ENCODE results near the gene CHRD. TPM values are rescaled to one million over a fixed set of nuclear protein-coding genes. Genes with fewer than 3 reads are reported as not detected.

The CHRD gene
- total and polyA plus RNA-seq, 2 donors, result 0.24 to 2.5 TPM

DNA sequence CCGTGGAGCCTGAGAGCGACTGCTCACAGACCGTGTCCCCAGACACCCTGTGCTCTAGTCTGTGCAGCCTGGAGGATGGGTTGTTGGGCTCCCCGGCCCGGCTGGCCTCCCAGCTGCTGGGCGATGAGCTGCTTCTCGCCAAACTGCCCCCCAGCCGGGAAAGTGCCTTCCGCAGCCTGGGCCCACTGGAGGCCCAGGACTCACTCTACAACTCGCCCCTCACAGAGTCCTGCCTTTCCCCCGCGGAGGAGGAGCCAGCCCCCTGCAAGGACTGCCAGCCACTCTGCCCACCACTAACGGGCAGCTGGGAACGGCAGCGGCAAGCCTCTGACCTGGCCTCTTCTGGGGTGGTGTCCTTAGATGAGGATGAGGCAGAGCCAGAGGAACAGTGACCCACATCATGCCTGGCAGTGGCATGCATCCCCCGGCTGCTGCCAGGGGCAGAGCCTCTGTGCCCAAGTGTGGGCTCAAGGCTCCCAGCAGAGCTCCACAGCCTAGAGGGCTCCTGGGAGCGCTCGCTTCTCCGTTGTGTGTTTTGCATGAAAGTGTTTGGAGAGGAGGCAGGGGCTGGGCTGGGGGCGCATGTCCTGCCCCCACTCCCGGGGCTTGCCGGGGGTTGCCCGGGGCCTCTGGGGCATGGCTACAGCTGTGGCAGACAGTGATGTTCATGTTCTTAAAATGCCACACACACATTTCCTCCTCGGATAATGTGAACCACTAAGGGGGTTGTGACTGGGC, 35.1 kb upstream of the CHRD start:
- peaks cover 0 to under 1% of the 10 kb centered on the region in 2 donors for H3K27me3 ChIP-seq (ENCODE audit: control insufficient read depth in 2 of 2, insufficient read depth in 1 of 2, low read length in 1 of 2)
- no peaks in the 10 kb centered on the region for H3K4me1 ChIP-seq (ENCODE audit: control insufficient read depth in 2 of 2, insufficient read depth in 2 of 2, low read length in 2 of 2)
- DNase-seq (ENCODE audit: low read depth in 6 of 9, low spot score in 9 of 9), result no peak
- H3K36me3 ChIP-seq (ENCODE audit: control insufficient read depth in 2 of 2, insufficient read depth in 2 of 2, low read length in 1 of 2), result peaks cover 0 to 12% of the 10 kb centered on the region in 2 donors
- H3K27ac ChIP-seq (ENCODE audit: low read depth in 1 of 2, low read length in 1 of 2), result no peak overlapping the region
- 95% methylated on average over 24 of the region's 24 CpGs for WGBS
- H3K4me3 ChIP-seq (ENCODE audit: low read length in 2 of 2), result no peak overlapping the region
- H3K9me3 ChIP-seq (ENCODE audit: control insufficient read depth in 2 of 2, insufficient read depth in 1 of 2, low read length in 1 of 2), result no peaks in the 10 kb centered on the region

DNA sequence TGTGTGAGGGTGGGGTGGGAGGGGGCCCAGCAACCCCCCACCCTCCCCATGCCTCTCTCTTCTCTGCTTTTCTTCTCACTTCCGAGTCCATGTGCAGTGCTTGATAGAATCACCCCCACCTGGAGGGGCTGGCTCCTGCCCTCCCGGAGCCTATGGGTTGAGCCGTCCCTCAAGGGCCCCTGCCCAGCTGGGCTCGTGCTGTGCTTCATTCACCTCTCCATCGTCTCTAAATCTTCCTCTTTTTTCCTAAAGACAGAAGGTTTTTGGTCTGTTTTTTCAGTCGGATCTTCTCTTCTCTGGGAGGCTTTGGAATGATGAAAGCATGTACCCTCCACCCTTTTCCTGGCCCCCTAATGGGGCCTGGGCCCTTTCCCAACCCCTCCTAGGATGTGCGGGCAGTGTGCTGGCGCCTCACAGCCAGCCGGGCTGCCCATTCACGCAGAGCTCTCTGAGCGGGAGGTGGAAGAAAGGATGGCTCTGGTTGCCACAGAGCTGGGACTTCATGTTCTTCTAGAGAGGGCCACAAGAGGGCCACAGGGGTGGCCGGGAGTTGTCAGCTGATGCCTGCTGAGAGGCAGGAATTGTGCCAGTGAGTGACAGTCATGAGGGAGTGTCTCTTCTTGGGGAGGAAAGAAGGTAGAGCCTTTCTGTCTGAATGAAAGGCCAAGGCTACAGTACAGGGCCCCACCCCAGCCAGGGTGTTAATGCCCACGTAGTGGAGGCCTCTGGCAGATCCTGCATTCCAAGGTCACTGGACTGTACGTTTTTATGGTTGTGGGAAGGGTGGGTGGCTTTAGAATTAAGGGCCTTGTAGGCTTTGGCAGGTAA, 34.3 kb upstream of the CHRD start:
- no peaks in the 10 kb centered on the region for H3K9me3 ChIP-seq (ENCODE audit: control insufficient read depth in 2 of 2, insufficient read depth in 1 of 2, low read length in 1 of 2)
- no peak for DNase-seq (ENCODE audit: low read depth in 6 of 9, low spot score in 9 of 9)
- peaks cover 0 to 12% of the 10 kb centered on the region in 2 donors for H3K36me3 ChIP-seq (ENCODE audit: control insufficient read depth in 2 of 2, insufficient read depth in 2 of 2, low read length in 1 of 2)
- 90% methylated on average over 14 of the region's 14 CpGs for WGBS
- H3K4me1 ChIP-seq (ENCODE audit: control insufficient read depth in 2 of 2, insufficient read depth in 2 of 2, low read length in 2 of 2), result no peaks in the 10 kb centered on the region
- H3K4me3 ChIP-seq (ENCODE audit: low read length in 2 of 2), result no peak overlapping the region
- H3K27me3 ChIP-seq (ENCODE audit: control insufficient read depth in 2 of 2, insufficient read depth in 1 of 2, low read length in 1 of 2), result no peaks in the 10 kb centered on the region
- no peak overlapping the region for H3K27ac ChIP-seq (ENCODE audit: low read depth in 1 of 2, low read length in 1 of 2)

DNA sequence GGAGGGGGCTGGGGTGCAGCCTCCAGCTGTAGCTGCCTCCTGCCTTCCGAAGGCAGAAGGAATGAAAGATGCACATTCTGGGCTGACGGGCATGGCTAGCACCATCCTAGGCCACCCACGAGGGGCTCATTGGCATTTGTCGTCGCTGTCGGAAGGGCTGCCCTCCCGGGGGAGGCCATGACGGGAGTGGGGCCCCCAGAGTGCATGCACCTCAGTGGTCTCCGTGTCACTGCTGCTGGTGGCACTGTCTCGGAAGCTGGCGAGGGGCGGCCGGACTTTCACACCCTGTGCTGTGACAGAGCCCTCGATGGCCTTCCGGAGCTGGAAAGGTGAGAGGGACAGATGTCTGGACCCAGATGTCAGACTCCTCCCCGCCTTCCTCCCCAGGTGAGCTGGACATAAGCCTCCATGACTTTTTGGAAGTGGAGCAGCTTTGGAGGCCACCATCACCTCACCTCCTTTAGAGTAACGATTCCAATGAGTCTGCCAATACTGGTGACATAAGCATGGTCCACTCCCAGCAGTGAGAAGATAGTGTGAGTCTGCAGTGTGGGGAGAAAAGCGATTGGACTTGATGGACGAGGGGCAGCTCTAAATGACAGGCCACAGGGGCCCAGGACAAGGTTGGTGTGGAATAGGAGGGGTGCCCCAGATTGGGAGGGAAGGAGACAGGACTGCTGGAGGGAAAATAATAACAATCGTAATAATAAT, 33.2 kb upstream of the CHRD start:
- no peak overlapping the region for H3K4me3 ChIP-seq (ENCODE audit: low read length in 2 of 2)
- H3K36me3 ChIP-seq (ENCODE audit: control insufficient read depth in 2 of 2, insufficient read depth in 2 of 2, low read length in 1 of 2), result peaks cover 0 to 12% of the 10 kb centered on the region in 2 donors
- H3K27me3 ChIP-seq (ENCODE audit: control insufficient read depth in 2 of 2, insufficient read depth in 1 of 2, low read length in 1 of 2), result no peaks in the 10 kb centered on the region
- H3K27ac ChIP-seq (ENCODE audit: low read depth in 1 of 2, low read length in 1 of 2), result no peak overlapping the region
- DNase-seq (ENCODE audit: low read depth in 6 of 9, low spot score in 9 of 9), result no peak
- WGBS, result 97% methylated on average over 20 of the region's 20 CpGs
- H3K9me3 ChIP-seq (ENCODE audit: control insufficient read depth in 2 of 2, insufficient read depth in 1 of 2, low read length in 1 of 2), result no peaks in the 10 kb centered on the region
- no peaks in the 10 kb centered on the region for H3K4me1 ChIP-seq (ENCODE audit: control insufficient read depth in 2 of 2, insufficient read depth in 2 of 2, low read length in 2 of 2)

GRCh38 chr3:184347321-184348056, 32.4 kb upstream of the CHRD start:
- no peak for DNase-seq (ENCODE audit: low read depth in 6 of 9, low spot score in 9 of 9)
- no peak overlapping the region for H3K4me3 ChIP-seq (ENCODE audit: low read length in 2 of 2)
- no peak overlapping the region for H3K27ac ChIP-seq (ENCODE audit: low read depth in 1 of 2, low read length in 1 of 2)
- H3K27me3 ChIP-seq (ENCODE audit: control insufficient read depth in 2 of 2, insufficient read depth in 1 of 2, low read length in 1 of 2), result no peaks in the 10 kb centered on the region
- H3K36me3 ChIP-seq (ENCODE audit: control insufficient read depth in 2 of 2, insufficient read depth in 2 of 2, low read length in 1 of 2), result peaks cover 3 to 11% of the 10 kb centered on the region in 2 donors
- no peaks in the 10 kb centered on the region for H3K9me3 ChIP-seq (ENCODE audit: control insufficient read depth in 2 of 2, insufficient read depth in 1 of 2, low read length in 1 of 2)
- 77% methylated on average over 12 of the region's 12 CpGs for WGBS
- H3K4me1 ChIP-seq (ENCODE audit: control insufficient read depth in 2 of 2, insufficient read depth in 2 of 2, low read length in 2 of 2), result no peaks in the 10 kb centered on the region

GRCh38 chr3:184348057-184348382, 31.8 kb upstream of the CHRD start:
- Histone ChIP-seq H3K36me3 (ENCODE audit: control insufficient read depth in 2 of 2, insufficient read depth in 2 of 2, low read length in 1 of 2) (peaks cover 3 to 6% of the 10 kb centered on the region in 2 donors), H3K9me3 (ENCODE audit: control insufficient read depth in 2 of 2, insufficient read depth in 1 of 2, low read length in 1 of 2) (no peaks in the 10 kb centered on the region), H3K4me1 (ENCODE audit: control insufficient read depth in 2 of 2, insufficient read depth in 2 of 2, low read length in 2 of 2) (no peaks in the 10 kb centered on the region), H3K27ac (ENCODE audit: low read depth in 1 of 2, low read length in 1 of 2) (no peak overlapping the region), H3K27me3 (ENCODE audit: control insufficient read depth in 2 of 2, insufficient read depth in 1 of 2, low read length in 1 of 2) (no peaks in the 10 kb centered on the region), H3K4me3 (ENCODE audit: low read length in 2 of 2) (no peak overlapping the region)
- DNase-seq (ENCODE audit: low read depth in 6 of 9, low spot score in 9 of 9), result no peak
- WGBS, result 97% methylated on average over 4 of the region's 4 CpGs

- no peaks in the 10 kb centered on the region for H3K27me3 ChIP-seq (ENCODE audit: control insufficient read depth in 2 of 2, insufficient read depth in 1 of 2, low read length in 1 of 2)
- H3K9me3 ChIP-seq (ENCODE audit: control insufficient read depth in 2 of 2, insufficient read depth in 1 of 2, low read length in 1 of 2), result no peaks in the 10 kb centered on the region
- peaks cover 3 to 4% of the 10 kb centered on the region in 2 donors for H3K36me3 ChIP-seq (ENCODE audit: control insufficient read depth in 2 of 2, insufficient read depth in 2 of 2, low read length in 1 of 2)
- DNase-seq (ENCODE audit: low read depth in 6 of 9, low spot score in 9 of 9), result no peak
- 98% methylated on average over 10 of the region's 10 CpGs for WGBS
- no peak overlapping the region for H3K4me3 ChIP-seq (ENCODE audit: low read length in 2 of 2)
- no peak overlapping the region for H3K27ac ChIP-seq (ENCODE audit: low read depth in 1 of 2, low read length in 1 of 2)
- H3K4me1 ChIP-seq (ENCODE audit: control insufficient read depth in 2 of 2, insufficient read depth in 2 of 2, low read length in 2 of 2), result no peaks in the 10 kb centered on the region
These were observed 30.0 kb upstream of the CHRD start for GRCh38 chr3:184349563-184350470.

- DNase-seq (ENCODE audit: low read depth in 6 of 9, low spot score in 9 of 9), result no peak
- H3K27ac ChIP-seq (ENCODE audit: low read depth in 1 of 2, low read length in 1 of 2), result no peak overlapping the region
- H3K4me1 ChIP-seq (ENCODE audit: control insufficient read depth in 2 of 2, insufficient read depth in 2 of 2, low read length in 2 of 2), result no peaks in the 10 kb centered on the region
- H3K4me3 ChIP-seq (ENCODE audit: low read length in 2 of 2), result no peak overlapping the region
- peaks cover 3 to 4% of the 10 kb centered on the region in 2 donors for H3K36me3 ChIP-seq (ENCODE audit: control insufficient read depth in 2 of 2, insufficient read depth in 2 of 2, low read length in 1 of 2)
- H3K27me3 ChIP-seq (ENCODE audit: control insufficient read depth in 2 of 2, insufficient read depth in 1 of 2, low read length in 1 of 2), result no peaks in the 10 kb centered on the region
- no peaks in the 10 kb centered on the region for H3K9me3 ChIP-seq (ENCODE audit: control insufficient read depth in 2 of 2, insufficient read depth in 1 of 2, low read length in 1 of 2)
- WGBS, result over 99% methylated on average over 6 of the region's 6 CpGs
These were observed 29.2 kb upstream of the CHRD start for GRCh38 chr3:184350618-184351017.

GRCh38 chr3:184351511-184352148, 28.2 kb upstream of the CHRD start:
- 93% methylated on average over 9 of the region's 9 CpGs for WGBS
- H3K27ac ChIP-seq (ENCODE audit: low read depth in 1 of 2, low read length in 1 of 2), result no peak overlapping the region
- no peaks in the 10 kb centered on the region for H3K27me3 ChIP-seq (ENCODE audit: control insufficient read depth in 2 of 2, insufficient read depth in 1 of 2, low read length in 1 of 2)
- no peaks in the 10 kb centered on the region for H3K4me1 ChIP-seq (ENCODE audit: control insufficient read depth in 2 of 2, insufficient read depth in 2 of 2, low read length in 2 of 2)
- no peaks in the 10 kb centered on the region for H3K9me3 ChIP-seq (ENCODE audit: control insufficient read depth in 2 of 2, insufficient read depth in 1 of 2, low read length in 1 of 2)
- peaks cover 0 to 3% of the 10 kb centered on the region in 2 donors for H3K36me3 ChIP-seq (ENCODE audit: control insufficient read depth in 2 of 2, insufficient read depth in 2 of 2, low read length in 1 of 2)
- H3K4me3 ChIP-seq (ENCODE audit: low read length in 2 of 2), result no peak overlapping the region
- DNase-seq (ENCODE audit: low read depth in 6 of 9, low spot score in 9 of 9), result no peak
